H4 (cell line): ENCODE results near the gene GSPT1. TPM values are rescaled to one million over a fixed set of nuclear protein-coding genes. Genes with fewer than 3 reads are reported as not detected.
"Not testable (repeated sequence)": the region's sequence is repeated elsewhere in the genome, so short reads cannot be mapped to it uniquely, and the experiment has no call there.

ENCODE experiments used
- DNase-seq: peaks from one replicate; pipeline ENCODE4 v3.0.0-alpha.2; 2015; ENCODE audit warnings: low spot score
- total RNA-seq: library from RNA; depleted of rRNA; stranded (reverse); fragments of >200 nt; shearing (Covaris generic); gene quantifications from 2 replicates; pipeline ENCODE4 v1.2.3, GENCODE V29; 2014; rRNA removed

The GSPT1 gene
- 66.2 and 76.1 TPM in 2 replicates for total RNA-seq

DNA sequence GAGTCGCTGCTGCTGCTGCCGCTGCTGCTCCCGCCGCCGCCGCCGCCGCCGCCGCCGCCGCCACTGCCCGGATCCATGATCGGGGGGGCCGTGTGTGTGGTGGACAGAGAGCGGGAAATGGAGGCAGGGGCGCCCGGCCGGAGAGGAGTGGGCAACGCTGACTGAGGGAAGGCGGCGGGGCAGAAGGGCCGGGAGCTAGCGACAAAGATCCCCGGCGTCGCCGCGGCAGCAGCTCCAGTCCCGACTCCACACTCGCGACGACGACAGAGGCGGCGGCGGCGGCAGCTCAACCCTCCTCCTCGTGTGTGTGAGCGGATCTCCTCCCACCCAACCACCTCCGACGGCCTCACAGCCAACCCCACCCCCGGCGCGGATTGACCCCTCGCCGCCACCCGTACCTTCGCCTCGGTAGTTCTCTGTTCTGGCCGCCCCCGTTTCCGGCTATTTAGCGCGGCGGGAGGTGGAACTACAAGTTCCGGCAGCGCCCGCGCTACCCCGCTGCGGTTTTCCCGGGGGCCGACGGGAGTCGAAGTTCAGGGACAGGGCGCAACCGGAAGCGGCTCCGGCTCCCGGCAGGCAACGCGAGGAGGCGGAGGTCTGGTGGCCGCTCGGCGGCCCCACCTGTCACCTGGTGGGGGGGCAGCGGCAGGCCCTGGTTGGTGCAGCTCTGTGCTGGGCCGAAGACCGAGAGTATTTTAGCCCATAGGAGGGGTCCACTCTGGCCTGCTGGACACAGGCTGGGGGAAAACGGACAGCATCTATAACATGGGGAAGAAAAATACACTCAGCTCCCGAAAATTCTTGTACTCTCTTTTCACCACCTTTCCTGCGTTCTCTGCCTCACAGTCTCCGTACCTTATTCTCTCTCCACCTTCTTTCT is at the start of gene GSPT1:
Gene GSPT1, minus strand, starts transcription at position 313 of the 880 bp plus-strand sequence. Its CDS starts 236 bp downstream, at position 77.
- DNase-seq: peak; percentile 95

GRCh38 chr16:11964761-11965551 is 49.2 kb upstream of the GSPT1 start, which contains the start of gene TNFRSF17:
Gene TNFRSF17, plus strand, starts transcription at chr16:11965210. Its CDS starts 115 bp downstream, at chr16:11965325.
- DNase-seq: no peak

GRCh38 chr16:11963706-11964105 is 48.0 kb upstream of the GSPT1 start:
- DNase-seq: no peak

- not testable (repeated sequence) for DNase-seq
These were observed 47.2 kb upstream of the GSPT1 start for GRCh38 chr16:11962978-11963377.

- not testable (repeated sequence) for DNase-seq
These were observed 46.7 kb upstream of the GSPT1 start for GRCh38 chr16:11962457-11962856.

- no peak for DNase-seq
These were observed 42.0 kb upstream of the GSPT1 start for GRCh38 chr16:11957591-11958395.

- DNase-seq: no peak
These were observed 40.8 kb upstream of the GSPT1 start for GRCh38 chr16:11956558-11956957.

DNA sequence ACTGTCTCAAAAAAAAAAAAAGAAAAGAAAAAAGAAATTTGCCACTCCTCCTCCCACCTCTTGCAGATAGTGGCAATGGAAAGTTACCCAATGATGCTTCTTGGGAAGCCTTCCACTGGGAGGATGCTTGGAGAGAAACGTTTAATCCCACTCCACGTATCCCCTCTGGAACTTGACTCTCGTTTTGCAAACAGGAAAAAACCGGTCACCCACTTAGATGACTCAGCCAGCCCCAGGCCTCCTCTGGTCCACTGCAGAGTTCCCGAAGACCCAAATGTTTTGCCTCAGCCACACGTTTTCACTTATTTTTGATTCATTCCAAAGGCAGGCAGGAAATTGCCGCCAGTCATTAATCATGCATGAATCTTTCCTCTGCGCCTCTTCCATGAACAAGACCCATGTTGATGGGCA is 40.0 kb upstream of the GSPT1 start:
- peak; percentile 80 for DNase-seq

- DNase-seq: not testable (repeated sequence)
These were observed 37.8 kb upstream of the GSPT1 start for GRCh38 chr16:11953576-11953975.

DNA sequence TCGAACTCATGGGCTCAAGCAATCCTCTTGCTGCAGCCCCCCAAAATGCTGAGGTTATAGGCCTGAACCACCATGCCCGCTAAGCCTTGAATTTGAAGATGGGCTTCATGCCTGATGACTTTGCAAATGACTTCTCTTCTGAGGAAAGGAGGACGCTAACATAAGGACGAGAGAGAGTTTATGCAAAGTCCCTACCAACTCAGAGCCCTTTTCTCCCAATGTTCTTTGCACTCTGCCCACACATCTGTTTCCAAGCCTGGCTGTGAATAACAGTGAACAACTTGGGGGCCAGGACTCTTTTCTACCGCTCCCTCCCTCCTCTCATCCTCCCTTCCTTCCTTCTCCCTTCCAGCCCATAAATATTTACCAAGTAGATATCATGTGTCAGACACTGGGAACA is 34.6 kb upstream of the GSPT1 start:
- no peak for DNase-seq

GRCh38 chr16:11949527-11949926 is 33.8 kb upstream of the GSPT1 start:
- peak; percentile 48 for DNase-seq

- no peak for DNase-seq
These were observed 33.1 kb upstream of the GSPT1 start for GRCh38 chr16:11948819-11949218.

DNA sequence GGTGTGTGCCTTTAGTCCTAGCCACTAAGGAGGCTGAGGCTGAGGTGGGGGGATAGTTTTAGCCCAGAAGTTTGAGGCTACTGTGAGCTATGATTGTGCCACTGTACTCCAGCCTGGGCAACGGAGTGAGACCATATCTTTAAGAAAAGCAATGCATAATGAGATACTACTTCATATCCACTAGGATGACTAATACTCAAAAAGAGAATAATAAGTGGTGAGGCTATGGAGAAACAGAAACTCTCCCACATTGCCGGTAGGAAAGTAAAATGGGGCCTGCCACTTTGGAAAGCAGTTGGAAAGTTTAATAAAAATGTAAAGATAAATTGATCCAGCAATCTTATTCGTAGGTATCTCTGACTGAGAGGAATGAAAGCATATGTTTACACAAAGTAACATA is 30.7 kb upstream of the GSPT1 start:
- DNase-seq: no peak

DNA sequence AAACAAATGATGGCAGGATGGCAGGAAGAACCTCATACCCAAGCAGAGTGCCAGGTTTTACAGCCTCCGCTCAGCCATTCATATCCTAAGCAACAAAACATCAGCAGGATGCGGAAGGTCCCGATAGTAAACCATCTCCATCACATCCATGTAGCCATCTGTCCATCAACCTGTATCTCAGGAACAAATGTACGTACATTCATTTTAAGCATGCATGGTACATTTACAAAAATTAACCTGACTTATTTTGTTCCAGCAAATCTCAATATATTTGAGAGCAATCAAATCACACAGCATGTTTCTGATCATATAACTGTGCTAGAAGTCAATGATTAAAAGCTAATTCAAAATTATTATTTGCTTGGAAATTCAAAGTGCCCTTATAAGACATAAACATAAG is 26.2 kb upstream of the GSPT1 start, which contains the start of gene NPIPB2:
Gene NPIPB2, minus strand, starts transcription at position 101 of the 400 bp plus-strand sequence. Its CDS starts 0 bp downstream, at position 101.
- not testable (repeated sequence) for DNase-seq

GRCh38 chr16:11927350-11927749 is 11.6 kb upstream of the GSPT1 start:
- not testable (repeated sequence) for DNase-seq

DNA sequence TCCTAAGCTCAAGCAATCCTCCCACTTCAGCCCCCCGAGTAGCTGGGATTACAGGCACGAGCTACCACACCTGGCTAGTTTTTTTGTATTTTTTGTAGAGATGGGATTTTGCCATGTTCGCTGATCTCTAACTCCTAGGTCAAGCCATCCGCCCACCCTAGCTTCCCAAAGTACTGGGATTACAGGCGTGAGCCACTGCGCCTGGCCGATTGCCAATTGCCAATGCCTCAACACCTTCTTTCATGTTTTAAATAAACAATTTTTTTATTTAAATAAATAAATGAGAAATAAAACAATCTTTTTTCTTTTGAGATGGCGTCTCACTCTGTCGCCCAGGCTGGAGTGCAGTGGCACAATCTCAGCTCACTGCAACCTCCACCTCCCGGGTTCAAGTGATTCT is 8.3 kb upstream of the GSPT1 start:
- not testable (repeated sequence) for DNase-seq

GRCh38 chr16:11916524-11917285 is 949 bp upstream of the GSPT1 start:
- DNase-seq: peak; percentile 45

DNA sequence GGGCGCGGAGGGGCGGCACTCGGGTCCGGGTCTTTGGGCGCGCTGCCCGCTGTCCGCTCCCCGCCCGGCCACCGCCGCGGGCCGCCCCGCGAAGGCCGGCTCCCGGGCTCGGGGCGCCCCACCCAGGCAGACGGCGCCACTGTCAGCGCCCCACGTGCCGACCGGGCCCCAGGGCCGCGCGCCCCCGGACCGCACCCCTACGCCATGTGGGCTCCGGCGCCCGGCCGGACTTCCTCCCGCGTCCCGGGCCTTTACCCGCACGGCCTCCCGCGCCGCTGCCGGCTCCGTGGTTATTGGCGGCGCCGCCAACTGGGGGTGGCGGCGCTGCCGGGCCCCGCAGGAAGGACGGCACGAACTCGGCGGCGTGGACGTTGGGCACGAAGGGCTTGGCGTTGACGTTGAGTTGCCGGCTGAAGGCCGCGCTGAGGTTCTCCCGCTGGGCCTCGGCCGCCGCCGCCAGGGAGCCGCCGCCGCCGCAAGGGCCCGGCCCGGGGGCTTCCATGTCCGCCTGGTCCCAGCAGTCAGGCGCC is 577 bp downstream of the GSPT1 start:
- DNase-seq: no peak

DNA sequence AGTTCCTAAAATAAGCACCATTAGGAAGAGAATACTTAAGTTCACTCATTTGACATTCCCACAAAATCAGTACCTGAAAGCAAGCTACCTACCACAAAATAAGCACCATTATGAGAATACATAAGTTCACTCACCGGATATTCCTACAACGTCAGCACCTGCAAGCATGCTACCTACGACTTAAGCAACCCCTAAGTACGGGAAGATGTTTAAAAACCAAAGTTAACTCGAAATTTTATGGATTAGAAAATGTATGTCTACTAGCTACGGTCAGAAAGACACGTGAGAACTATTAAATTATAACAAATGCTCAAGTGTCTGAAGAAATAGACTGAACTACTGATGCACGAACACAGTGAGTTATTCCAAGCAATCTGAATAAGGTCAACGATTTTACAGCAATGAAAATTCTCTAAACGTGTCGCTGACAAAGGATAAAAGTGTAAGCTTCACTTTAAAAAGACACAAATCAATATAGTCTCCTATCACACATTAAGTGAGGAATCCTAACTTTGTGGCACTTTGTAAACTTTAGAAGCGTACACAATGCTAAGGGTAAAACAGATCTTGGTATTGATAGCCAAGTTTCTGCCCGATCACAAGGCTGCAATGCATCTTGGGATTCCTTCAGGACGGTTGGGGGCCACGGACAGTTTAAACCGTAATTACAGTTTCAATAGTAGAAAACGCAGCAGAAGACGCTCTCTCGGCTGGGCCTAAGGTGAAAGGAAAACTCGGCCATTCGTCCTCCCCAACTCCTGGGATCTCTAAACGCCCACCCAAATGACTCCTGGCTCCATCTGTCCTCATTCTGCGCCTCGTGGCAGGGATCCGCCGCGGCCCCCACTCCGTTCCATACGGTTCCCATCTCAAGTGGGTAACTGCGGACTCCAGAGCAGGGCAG is 1.3 kb downstream of the GSPT1 start:
- DNase-seq: no peak
